GM12878 (cell line): ENCODE measurements around the gene FAHD1. TPM values are rescaled to one million over a fixed set of nuclear protein-coding genes. Genes with fewer than 3 reads are reported as not detected.

Experiments
- ATAC-seq: fragments of 200-7000 bp; cut with Tn5 transposase; 3 replicates; pipeline ENCODE4 v1.9.1; 2020; ENCODE audit warnings: mild to moderate bottlenecking, moderate library complexity
- BruUV-seq: library from RNA; stranded (reverse); fragments of 400-500 nt; replicated peaks from 2 replicates; lab custom pipeline; 2021; lab: Mats Ljungman, UMichigan
- CTCF ChIA-PET: fragments of 300-600 bp; sonication (Branson Sonifier 250); formaldehyde crosslinking; extraction: SDS; loops from one replicate; lab custom pipeline; 2021; ENCODE audit warnings: inconsistent platforms; lab: Yijun Ruan, JAX
- POLR2A ChIA-PET: fragments of 350-600 bp; formaldehyde crosslinking; extraction: SDS; loops from one replicate; lab custom pipeline; 2021; ENCODE audit warnings: inconsistent platforms; lab: Charles Lee
- RAD21 ChIA-PET: fragments of 300-600 bp; sonication (Branson Sonifier 250); formaldehyde crosslinking; loops from one replicate; lab custom pipeline; 2023; ENCODE audit warnings: antibody characterized with exemption; ENCODE audit not compliant: unreplicated experiment; lab: Charles Lee
- SMC1A ChIA-PET: fragments of 300-600 bp; sonication (Branson Sonifier 250); formaldehyde crosslinking; loops from one replicate; lab custom pipeline; 2023; ENCODE audit not compliant: unreplicated experiment, uncharacterized antibody; lab: Charles Lee
- DNase-seq: peaks from one replicate; pipeline ENCODE4 v3.0.0-alpha.2; 2011; ENCODE audit warnings: low read depth, low spot score
- FAIRE-seq: peaks from 3 replicates; lab custom pipeline; 2011; peaks lifted over from hg19 to GRCh38; lab: Jason Lieb, UNC
- H2AFZ ChIP-seq: 2 replicates; pipeline ENCODE4 v1.6.0; 2011; ENCODE audit warnings: low read depth, low read length, control low read depth; ENCODE audit not compliant: control insufficient read depth
- H3K27ac ChIP-seq: 2 replicates; pipeline ENCODE4 v1.5.1; 2011; ENCODE audit warnings: control low read depth; ENCODE audit not compliant: control insufficient read depth, insufficient read depth
- H3K27me3 ChIP-seq, 2 experiments: replicated peaks in 1 of 2; 2 replicates each; pipeline versions ENCODE4 v1.6.0 to v1.6.1; 2011; ENCODE audit warnings: low read length in 1 of 2; ENCODE audit not compliant: control insufficient read depth in 2 of 2, insufficient read depth in 2 of 2
- H3K36me3 ChIP-seq, 2 experiments: 2 replicates each; pipeline ENCODE4 v1.5.1; 2011; ENCODE audit warnings: low read length in 1 of 2; ENCODE audit not compliant: control insufficient read depth in 2 of 2, insufficient read depth in 2 of 2
- H3K4me1 ChIP-seq: 2 replicates; pipeline ENCODE4 v1.6.1; 2011; ENCODE audit warnings: mild to moderate bottlenecking, low read length, moderate library complexity, mixed read lengths; ENCODE audit not compliant: control insufficient read depth, insufficient read depth
- H3K4me2 ChIP-seq: 2 replicates; pipeline ENCODE4 v1.6.0; 2011; ENCODE audit warnings: control low read depth; ENCODE audit not compliant: control insufficient read depth, insufficient read depth
- H3K4me3 ChIP-seq: fragments of 200-600 bp; sonication (generic); 2 replicates; pipeline ENCODE4 v1.5.1; 2016
- H3K79me2 ChIP-seq: 2 replicates; pipeline ENCODE4 v1.6.0; 2011; ENCODE audit warnings: low read length; ENCODE audit not compliant: control insufficient read depth, insufficient read depth
- H3K9ac ChIP-seq: 2 replicates; pipeline ENCODE4 v1.8.0; 2011; ENCODE audit warnings: low read length, control low read depth, mixed read lengths; ENCODE audit not compliant: control insufficient read depth, insufficient read depth
- H3K9me3 ChIP-seq: replicated peaks from 3 replicates; pipeline ENCODE4 v1.5.1; 2011; ENCODE audit warnings: mild to moderate bottlenecking, low read length; ENCODE audit not compliant: control insufficient read depth, insufficient read depth
- H4K20me1 ChIP-seq: 2 replicates; pipeline ENCODE4 v1.6.0; 2011; ENCODE audit not compliant: control insufficient read depth, insufficient read depth
- ESRRA ChIP-seq: IDR thresholded peaks from 2 replicates; pipeline ENCODE4 v1.6.1; 2012; ENCODE audit warnings: mild to moderate bottlenecking, low read length, improper control_type of control experiment
- HCFC1 ChIP-seq: fragments of 150-350 bp; IDR thresholded peaks from 2 replicates; pipeline ENCODE4 v1.6.1; 2014; ENCODE audit warnings: low read length
- IRF4 ChIP-seq: IDR thresholded peaks from 2 replicates; pipeline ENCODE4 v1.6.1; 2011; ENCODE audit warnings: low read depth, low read length
- NFIC ChIP-seq: IDR thresholded peaks from 2 replicates; pipeline ENCODE4 v1.6.1; 2012; ENCODE audit warnings: low read depth, mild to moderate bottlenecking, inconsistent platforms, low read length, moderate library complexity
- POLR2A ChIP-seq: IDR thresholded peaks from 2 replicates; pipeline ENCODE4 v1.6.1; 2011; ENCODE audit warnings: low read depth, mild to moderate bottlenecking, low read length
- RAD21 ChIP-seq: IDR thresholded peaks from 2 replicates; pipeline ENCODE4 v1.6.1; 2011; ENCODE audit warnings: mild to moderate bottlenecking, low read depth, low read length, moderate library complexity; ENCODE audit not compliant: insufficient read depth
- RBBP5 ChIP-seq: fragments of 200-600 bp; sonication (generic); conservative IDR thresholded peaks from 2 replicates; pipeline ENCODE4 v1.6.1; 2016
- RUNX3 ChIP-seq: IDR thresholded peaks from 2 replicates; pipeline ENCODE4 v1.6.1; 2012; ENCODE audit warnings: low read length, inconsistent platforms
- SMAD5 ChIP-seq: IDR thresholded peaks from 2 replicates; pipeline ENCODE4 v1.6.1; 2016; ENCODE audit warnings: antibody characterized with exemption, low read depth
- SUPT20H ChIP-seq: IDR thresholded peaks from 2 replicates; pipeline ENCODE4 v1.6.1; 2011; ENCODE audit warnings: low read depth, mild to moderate bottlenecking, low read length, moderate library complexity, borderline replicate concordance; ENCODE audit not compliant: control insufficient read depth
- USF1 ChIP-seq: IDR thresholded peaks from 2 replicates; pipeline ENCODE4 v1.6.1; 2011; ENCODE audit warnings: borderline replicate concordance, low read depth, mild to moderate bottlenecking, moderate library complexity, mixed read lengths, low read length; ENCODE audit not compliant: insufficient read depth; ENCODE audit errors: extremely low read length
- WGBS: methylation state at CpG from one replicate; pipeline ENCODE4 v1.1.6; 2016; ENCODE audit warnings: low lambda C conversion rate; ENCODE audit not compliant: insufficient replicate concordance, insufficient coverage; ENCODE audit errors: missing lambda C conversion rate; 5-methylcytosine and 5-hydroxymethylcytosine counted together
- in situ Hi-C: fragments of 300-500 bp; cut with MboI; formaldehyde crosslinking; loops from 9 replicates; pipeline ENCODE4 v1.14.3; 2018; ENCODE audit warnings: mixed read lengths
- intact Hi-C: fragments of 100-400 bp; cut with micrococcal nuclease; formaldehyde crosslinking; loops from one replicate; pipeline ENCODE4 v1.14.2; 2022; ENCODE audit not compliant: unreplicated experiment
- polyA plus RNA-seq, 11 experiments: library from polyadenylated mRNA; depleted of rRNA in 4 of 11; unstranded in 6 of 11; stranded (reverse) in 5 of 11; fragments of >200 nt; fragmentation: Nextera tagmentation in 4 of 11; fragmentation: Illumina TruSeq in 1 of 11; extraction: Ambion mirVana in 4 of 11; extraction: Trizol in 1 of 11; gene quantifications; 1 replicate in 1 of 11; 2 replicates in 10 of 11; pipeline versions ENCODE4 v1.2.1 to v1.2.3, GENCODE V29; 2011 to 2016; ENCODE audit warnings: inconsistent platforms in 2 of 11, missing spikeins in 2 of 11, low read depth in 1 of 11
- total RNA-seq, 4 experiments: library from RNA; depleted of rRNA in 3 of 4; stranded (reverse); fragments of >200 nt in 3 of 4; fragmentation: Illumina TruSeq in 1 of 4; extraction: Trizol in 1 of 4; gene quantifications; 2 replicates each; pipeline versions ENCODE4 v1.2.1 to v1.2.3, GENCODE V29; 2013 to 2021
- TF ChIP-seq, protein P1 (sequence below): IDR thresholded peaks from 2 replicates; pipeline ENCODE4 v1.6.1; 2012; ENCODE audit warnings: improper control_type of control experiment, low read depth, low read length; ENCODE audit not compliant: insufficient replicate concordance

The FAHD1 gene
- total and polyA plus RNA-seq, 10 of the 15 experiments (the other 5 are each of a cell fraction or from before 2014, with no cell fraction given), result 4.3 to 43.0 (median 18.8) TPM

GRCh38 chr16:1820096-1820945 is 6.7 kb upstream of the FAHD1 start:
- CTCF ChIA-PET, result no interaction called here

GRCh38 chr16:1820946-1821290 is 6.1 kb upstream of the FAHD1 start:
- in situ Hi-C loops (no loop called here), intact Hi-C loops (no loop called here)
- Histone ChIP-seq H3K27me3 (no peaks in the 10 kb centered on the region), H3K4me3 (no peak overlapping the region), H3K9me3 (no peaks in the 10 kb centered on the region), H2AFZ (no peak overlapping the region), H3K4me1 (no peaks in the 10 kb centered on the region), H3K27ac (no peak overlapping the region), H3K36me3 (no peaks in the 10 kb centered on the region; a peak in 2 of 4 replicates), H3K4me2 (no peak overlapping the region), H3K9ac (no peak overlapping the region), H3K79me2 (no peaks in the 10 kb centered on the region), H4K20me1 (no peaks in the 10 kb centered on the region)
- ChIA-PET POLR2A (no interaction called here), RAD21 (no interaction called here), SMC1A (no interaction called here), CTCF (no interaction called here)
- ATAC-seq (no peak), FAIRE-seq (no peak), DNase-seq (no peak)
- WGBS, result 95% methylated on average over 12 of the region's 12 CpGs
- no TSS peak for BruUV-seq
- TF ChIP-seq RAD21 (no peak), SUPT20H (no peak), SMAD5 (no peak), ESRRA (no peak), USF1 (no peak), RUNX3 (no peak), RBBP5 (no peak), HCFC1 (no peak), NFIC (no peak)
- TF ChIP-seq, protein P1, sequence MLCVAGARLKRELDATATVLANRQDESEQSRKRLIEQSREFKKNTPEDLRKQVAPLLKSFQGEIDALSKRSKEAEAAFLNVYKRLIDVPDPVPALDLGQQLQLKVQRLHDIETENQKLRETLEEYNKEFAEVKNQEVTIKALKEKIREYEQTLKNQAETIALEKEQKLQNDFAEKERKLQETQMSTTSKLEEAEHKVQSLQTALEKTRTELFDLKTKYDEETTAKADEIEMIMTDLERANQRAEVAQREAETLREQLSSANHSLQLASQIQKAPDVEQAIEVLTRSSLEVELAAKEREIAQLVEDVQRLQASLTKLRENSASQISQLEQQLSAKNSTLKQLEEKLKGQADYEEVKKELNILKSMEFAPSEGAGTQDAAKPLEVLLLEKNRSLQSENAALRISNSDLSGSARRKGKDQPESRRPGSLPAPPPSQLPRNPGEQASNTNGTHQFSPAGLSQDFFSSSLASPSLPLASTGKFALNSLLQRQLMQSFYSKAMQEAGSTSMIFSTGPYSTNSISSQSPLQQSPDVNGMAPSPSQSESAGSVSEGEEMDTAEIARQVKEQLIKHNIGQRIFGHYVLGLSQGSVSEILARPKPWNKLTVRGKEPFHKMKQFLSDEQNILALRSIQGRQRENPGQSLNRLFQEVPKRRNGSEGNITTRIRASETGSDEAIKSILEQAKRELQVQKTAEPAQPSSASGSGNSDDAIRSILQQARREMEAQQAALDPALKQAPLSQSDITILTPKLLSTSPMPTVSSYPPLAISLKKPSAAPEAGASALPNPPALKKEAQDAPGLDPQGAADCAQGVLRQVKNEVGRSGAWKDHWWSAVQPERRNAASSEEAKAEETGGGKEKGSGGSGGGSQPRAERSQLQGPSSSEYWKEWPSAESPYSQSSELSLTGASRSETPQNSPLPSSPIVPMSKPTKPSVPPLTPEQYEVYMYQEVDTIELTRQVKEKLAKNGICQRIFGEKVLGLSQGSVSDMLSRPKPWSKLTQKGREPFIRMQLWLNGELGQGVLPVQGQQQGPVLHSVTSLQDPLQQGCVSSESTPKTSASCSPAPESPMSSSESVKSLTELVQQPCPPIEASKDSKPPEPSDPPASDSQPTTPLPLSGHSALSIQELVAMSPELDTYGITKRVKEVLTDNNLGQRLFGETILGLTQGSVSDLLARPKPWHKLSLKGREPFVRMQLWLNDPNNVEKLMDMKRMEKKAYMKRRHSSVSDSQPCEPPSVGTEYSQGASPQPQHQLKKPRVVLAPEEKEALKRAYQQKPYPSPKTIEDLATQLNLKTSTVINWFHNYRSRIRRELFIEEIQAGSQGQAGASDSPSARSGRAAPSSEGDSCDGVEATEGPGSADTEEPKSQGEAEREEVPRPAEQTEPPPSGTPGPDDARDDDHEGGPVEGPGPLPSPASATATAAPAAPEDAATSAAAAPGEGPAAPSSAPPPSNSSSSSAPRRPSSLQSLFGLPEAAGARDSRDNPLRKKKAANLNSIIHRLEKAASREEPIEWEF, result no peak

More at GRCh38 chr16:1820096-1820945, 6.7 kb upstream of the FAHD1 start:
- ChIA-PET POLR2A (no interaction called here), SMC1A (no interaction called here), RAD21 (no interaction called here)
- Histone ChIP-seq H3K4me1 (no peaks in the 10 kb centered on the region), H3K9ac (no peak overlapping the region), H2AFZ (no peak overlapping the region), H4K20me1 (no peaks in the 10 kb centered on the region), H3K9me3 (no peaks in the 10 kb centered on the region), H3K4me2 (no peak overlapping the region), H3K27ac (no peak overlapping the region), H3K79me2 (no peaks in the 10 kb centered on the region), H3K27me3 (no peaks in the 10 kb centered on the region), H3K36me3 (no peaks in the 10 kb centered on the region; a peak in 2 of 4 replicates), H3K4me3 (no peak overlapping the region)
- no TSS peak for BruUV-seq
- 80% methylated on average over 24 of the region's 25 CpGs for WGBS
- DNase-seq (no peak), FAIRE-seq (no peak), ATAC-seq (no peak)
- in situ Hi-C loops, result no loop called here
- intact Hi-C loops, result no loop called here
- no peak for TF ChIP-seq IRF4
- TF ChIP-seq POLR2A, result 0 out of 2 replicates have a peak, but pooled peaks have one; percentile 11
